Right forelimb (tissue), 1 donor: ENCODE results near the gene PRTN3.
A peak's percentile ranks its signal among the peaks of the same experiment; 100 is the strongest.

Source experiments
- DNase-seq: peaks from one replicate; pipeline ENCODE4 v3.0.0-alpha.2; 2018

PRTN3 gene

GRCh38 chr19:840519-841206 lies at the start of gene PRTN3:
Gene PRTN3 (plus strand): TSS chr19:840999. CDS start chr19:841009, 10 bp downstream.
- no peak for DNase-seq

DNA sequence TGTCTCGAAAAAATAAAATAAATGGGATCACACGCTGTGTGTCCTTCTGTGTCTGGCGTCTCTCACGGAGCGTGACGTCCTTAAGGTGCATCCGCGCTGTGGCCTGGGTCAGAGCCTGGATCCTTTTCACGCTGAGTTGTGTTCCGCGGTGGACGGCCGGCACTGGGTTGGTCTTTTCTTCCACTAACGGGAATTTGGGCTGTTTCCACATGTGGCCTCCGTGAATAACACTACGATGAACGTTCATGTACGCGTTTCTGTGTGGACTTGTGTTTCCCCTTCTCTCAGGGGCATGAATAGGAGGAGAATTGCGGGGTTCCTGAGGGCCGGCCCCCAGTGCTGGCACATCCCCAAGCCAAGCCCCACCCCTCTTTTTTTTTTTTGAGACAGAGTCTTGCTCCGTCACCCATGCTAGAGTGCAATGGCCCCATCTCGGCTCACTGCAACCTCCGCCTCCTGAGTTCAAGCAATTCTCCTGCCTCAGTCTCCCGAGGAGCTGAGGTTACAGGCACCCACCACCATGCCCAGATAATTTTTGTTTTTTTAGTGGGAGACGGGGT lies 49.7 kb upstream of the PRTN3 start:
- DNase-seq: no peak

DNA sequence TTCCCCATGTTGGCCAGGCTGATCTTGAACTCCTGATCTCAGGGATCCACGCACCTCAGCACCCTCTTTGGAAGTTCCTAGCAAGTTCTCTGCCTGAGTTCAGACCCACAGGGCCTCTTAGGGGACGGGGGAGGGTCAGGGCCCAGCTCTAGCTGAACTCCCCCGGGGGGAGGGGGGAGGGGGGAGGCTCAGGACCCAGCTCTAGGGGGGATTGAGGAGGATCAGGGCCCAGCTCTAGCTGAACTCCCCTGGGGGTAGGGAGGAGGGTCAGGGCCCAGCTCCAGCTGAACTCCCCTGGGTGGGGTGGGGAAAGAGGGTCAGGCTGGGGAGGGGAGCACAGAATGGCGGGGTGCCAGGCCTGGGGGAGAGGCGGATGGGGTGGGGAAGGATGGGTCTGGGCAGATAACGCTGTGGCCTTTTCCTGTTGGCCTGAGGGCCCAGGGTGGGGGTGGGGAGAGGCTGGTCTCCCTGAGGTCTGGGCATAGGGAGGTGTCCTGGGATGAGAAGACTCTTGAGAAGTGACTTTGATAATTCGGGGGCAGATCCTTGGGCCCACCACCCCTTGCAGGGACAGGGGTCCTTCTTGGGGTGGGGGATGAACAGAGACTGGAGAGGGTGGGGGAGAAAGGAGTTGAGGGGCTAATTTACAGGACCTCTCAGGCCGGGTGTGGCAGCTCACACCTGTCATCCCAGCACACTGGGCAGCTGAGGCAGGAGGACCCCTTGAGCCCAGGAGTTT lies 49.1 kb upstream of the PRTN3 start:
- DNase-seq: no peak

GRCh38 chr19:792306-792885 lies 48.4 kb upstream of the PRTN3 start:
- no peak for DNase-seq

DNA sequence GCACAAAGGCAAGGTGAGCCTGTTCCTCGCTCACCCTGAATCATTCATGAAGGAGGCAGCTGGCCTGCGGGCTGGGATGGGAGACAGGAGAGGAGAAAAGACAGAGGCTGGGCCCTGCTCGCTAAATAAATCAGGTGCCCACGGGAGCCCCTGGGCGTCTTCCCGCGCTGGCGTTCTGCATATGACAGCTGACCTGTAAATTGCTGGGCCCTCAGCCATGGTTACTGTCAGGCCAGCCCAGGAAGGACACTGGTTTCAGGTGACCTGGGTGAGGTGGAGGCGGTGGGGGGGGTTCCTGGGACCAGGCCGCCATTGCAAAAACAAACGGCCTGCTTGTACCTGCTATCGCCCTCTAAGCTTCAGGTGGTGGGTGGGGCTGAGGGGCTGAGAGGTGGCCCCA lies 47.0 kb upstream of the PRTN3 start:
- DNase-seq: no peak

GRCh38 chr19:795073-795611 lies 45.7 kb upstream of the PRTN3 start:
- peak; percentile 52 for DNase-seq

DNA sequence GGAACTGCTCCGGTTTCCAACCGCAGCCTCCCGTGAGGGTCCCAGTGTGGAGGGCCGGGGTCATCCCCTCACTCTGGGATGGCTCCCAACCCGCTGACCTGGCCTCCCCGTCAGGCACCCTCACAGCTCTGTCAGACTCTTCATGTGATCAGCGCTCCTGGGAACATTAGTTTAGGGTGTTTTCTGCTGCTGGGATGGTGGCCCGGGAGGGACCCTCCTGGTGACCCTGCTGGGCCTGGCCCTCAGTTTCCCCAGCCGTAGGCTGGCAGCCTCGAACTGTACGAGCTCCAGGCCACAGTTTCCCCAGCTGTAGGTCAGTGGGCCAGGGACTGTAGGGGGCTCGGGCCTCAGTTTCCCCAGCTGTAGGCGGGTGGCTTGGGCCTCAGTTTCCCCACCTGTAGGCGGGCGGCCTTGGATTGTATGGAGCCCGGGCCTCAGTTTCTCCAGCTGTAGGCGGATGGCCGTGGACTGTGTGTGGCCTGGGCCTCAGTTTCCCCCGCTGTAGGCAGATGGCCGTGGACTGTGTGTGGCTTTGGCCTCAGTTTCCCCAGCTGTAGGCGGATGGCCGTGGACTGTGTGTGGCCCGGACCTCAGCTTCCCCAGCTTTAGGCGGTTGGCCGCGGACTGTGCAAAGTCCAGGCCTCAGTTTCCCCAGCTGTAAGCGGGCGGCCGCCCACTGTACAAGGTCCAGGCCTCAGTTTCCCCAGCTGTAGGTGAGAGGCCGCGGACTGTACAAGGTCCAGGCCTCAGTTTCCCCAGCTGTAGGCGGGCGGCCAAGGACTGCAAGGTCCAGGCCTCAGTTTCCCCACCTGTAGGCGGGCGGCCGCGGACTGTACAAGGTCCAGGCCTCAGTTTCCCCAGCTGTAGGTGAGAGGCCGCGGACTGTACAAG lies 44.9 kb upstream of the PRTN3 start:
- no peak for DNase-seq

GRCh38 chr19:796692-797527 lies 43.9 kb upstream of the PRTN3 start, which contains the start of gene PTBP1:
Gene PTBP1 (plus strand): TSS chr19:797452. CDS start chr19:797498, 46 bp downstream.
- peak; percentile 99 for DNase-seq

GRCh38 chr19:797528-798414 lies 43.0 kb upstream of the PRTN3 start:
- peak; percentile 93 for DNase-seq

- no peak for DNase-seq
Measured at GRCh38 chr19:798415-799075, 42.3 kb upstream of the PRTN3 start.

DNA sequence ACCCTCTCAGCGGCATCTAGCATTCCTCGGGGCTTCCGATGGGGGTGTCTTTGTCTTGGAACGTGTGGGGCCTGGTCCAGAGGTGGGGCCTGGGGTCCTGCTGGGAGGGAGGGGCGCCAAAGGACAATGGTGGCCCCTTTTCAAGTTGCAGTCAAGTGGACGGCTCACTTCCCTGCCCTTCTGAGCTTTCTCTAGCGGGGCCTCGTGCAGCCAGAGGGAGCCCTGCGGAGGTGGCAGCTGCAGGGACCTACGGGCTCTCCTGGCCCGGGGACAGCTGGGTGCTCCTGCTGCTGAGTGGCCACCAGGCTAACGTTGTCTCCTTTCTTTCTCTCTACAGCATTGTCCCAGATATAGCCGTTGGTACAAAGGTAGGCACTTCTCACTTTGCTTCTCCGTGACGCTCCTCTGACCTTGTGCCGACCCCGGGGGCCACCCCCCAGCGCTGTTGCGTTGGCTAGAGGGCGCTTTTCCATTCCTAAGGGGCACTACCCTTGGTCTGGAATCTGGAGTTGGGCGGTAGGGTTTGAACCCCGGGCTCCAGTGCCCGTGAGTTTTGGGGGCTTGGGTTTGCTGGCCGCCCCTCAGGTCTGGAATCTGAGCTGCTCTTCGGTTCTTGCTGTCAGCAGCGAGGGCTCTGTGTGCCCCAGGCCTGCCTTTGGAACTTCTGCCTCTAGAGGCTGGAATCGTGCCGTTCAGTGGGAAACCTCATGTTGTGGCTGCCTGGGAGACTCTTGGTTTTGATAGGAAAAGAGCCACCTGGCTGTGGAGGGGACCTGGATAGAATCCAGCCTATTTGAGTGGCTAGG lies 41.5 kb upstream of the PRTN3 start:
- no peak for DNase-seq

DNA sequence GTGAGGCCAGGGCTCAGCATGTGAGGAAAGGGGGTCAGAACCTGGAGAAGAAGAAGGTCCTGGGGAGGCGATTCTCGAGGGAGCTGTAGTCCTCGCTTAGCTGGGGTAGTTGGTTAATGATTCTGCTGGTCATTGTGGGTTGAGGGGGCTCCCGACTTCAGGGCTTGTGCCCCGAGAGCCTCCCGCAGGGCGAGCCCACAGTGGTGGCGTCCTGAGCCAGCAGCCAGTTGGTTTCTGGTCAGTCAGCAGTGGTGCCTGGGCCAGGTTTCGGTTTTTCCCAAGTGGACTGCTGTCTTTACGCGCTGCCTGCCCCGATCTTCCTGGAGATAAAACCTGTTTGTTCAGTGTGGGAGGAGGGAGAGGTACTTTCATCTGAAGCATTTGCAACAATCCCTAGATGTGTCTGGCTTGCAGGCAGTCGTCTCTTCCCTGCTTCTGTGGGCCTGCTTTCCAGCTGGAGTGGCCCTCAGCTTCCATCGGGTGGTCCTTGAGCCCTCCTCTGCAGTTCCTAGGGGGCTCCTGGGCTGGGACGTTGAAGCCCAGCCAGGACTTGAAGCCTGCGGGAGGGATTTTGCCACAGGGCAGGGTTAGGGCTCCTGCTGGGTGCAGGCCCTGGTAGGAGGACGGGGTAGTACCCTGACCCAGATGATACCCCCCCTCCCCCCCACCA lies 40.3 kb upstream of the PRTN3 start:
- DNase-seq: no peak

- no peak for DNase-seq
Measured at GRCh38 chr19:801030-801860, 39.6 kb upstream of the PRTN3 start.

DNA sequence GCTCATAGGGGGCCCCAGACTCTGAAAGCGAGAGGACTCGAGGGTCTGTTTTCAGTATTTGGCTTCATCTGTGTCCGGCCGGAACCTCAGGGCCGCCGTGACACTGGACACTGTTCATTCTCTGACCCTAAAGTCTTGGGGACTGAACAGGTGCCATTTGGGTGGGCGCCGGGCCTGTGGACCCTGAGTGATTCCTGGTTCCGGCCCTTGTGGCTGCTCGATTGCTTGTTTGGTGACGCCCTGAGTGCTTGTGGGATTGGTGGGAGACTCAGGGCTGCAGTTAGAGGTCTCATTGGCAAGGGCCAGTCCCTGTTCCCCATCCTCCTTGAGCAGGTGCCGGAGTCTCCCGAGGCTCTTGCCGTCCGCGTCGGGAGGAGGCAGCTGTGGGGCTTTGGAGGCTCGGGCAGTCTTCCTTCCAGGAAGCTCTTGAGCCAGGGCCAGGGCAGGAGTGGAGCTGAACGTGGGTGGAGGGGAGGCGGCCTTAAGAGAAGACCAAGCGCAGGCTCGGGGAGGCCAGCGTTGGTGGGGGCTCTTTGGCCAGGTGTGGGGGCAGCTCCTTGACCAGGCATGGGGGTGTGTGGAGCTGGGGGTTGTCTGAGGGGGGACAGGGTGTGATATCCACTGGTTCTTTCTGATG lies 38.8 kb upstream of the PRTN3 start:
- no peak for DNase-seq

DNA sequence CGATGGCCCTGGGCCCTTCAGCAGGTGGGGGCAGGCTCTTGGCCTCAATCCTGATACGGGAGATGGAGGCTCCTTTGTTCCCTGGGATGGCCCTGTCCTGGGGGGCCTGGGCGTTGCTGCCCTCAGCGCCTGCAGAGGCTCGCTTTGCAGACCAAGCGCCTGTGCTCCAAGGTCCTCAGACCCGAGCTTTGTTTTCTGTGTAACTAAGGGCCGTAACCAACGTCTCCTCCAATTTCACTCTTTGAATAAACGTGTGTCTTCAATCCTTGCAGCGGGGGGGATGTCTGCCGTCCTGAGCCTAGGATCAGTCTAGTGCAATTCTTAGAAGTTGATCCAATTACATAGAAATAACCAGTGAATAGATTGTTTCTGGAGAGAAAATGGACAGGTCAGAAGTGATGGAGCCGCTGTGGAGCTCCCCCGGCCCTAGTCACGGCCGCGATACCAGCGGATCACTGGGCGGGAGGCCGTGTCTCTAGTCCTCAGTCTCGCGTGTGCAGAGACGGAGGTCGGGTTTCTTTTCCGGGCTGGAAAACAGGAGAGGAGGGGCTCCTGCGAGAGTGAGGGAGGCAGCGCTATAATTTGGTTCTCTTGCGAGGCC lies 38.2 kb upstream of the PRTN3 start:
- DNase-seq: no peak

GRCh38 chr19:803099-803561 lies 37.7 kb upstream of the PRTN3 start:
- DNase-seq: no peak
